Activated gamma-delta T cell treated with anti-CD3 and anti-CD28 coated beads, Interleukin-2, amount 50 U/mL, for 16 hours (primary cell): ENCODE measurements around the gene GAN.

Experiments used
- DNase-seq: peaks from one replicate; pipeline ENCODE4 v3.0.0-alpha.2; 2020; ENCODE audit warnings: low read depth

The GAN gene

DNA sequence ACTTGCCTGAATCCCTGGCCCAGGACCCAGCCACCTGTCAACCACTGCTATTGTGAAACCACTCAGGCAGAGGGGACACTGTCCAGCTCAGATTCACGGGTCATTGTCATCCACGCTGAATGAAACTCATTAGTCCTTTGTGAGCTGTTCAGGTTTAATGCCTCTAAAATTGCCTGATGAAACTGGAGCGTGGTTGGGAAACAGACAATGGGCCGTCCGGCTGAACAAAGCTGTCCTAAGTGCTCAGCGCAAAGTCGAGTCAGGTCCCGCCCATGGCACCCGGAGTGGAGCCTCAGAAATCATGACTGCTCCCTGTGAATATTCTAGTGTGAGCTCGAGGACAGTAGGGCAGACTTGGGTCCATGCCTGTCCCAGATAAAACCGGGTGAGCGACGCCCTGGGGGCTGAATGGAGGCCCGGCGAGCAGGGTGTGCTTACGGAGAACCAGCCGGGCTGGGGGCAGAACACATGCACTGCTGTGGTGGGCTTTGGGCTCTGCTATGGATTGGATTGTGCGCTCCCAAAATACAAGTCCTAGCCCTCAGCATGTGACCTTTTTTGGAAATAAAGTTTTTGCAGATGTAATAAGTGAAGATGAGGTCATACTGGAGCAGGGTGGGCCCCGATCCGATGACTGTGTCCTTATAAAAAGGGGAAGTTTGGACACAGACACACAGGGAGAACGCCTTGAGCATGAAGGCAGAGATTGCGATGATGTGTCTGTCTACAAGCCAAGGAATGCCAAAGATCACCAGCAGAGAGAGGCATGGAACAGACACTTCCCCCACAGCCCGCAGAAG is 117.0 kb downstream of the GAN start:
- DNase-seq: no peak

DNA sequence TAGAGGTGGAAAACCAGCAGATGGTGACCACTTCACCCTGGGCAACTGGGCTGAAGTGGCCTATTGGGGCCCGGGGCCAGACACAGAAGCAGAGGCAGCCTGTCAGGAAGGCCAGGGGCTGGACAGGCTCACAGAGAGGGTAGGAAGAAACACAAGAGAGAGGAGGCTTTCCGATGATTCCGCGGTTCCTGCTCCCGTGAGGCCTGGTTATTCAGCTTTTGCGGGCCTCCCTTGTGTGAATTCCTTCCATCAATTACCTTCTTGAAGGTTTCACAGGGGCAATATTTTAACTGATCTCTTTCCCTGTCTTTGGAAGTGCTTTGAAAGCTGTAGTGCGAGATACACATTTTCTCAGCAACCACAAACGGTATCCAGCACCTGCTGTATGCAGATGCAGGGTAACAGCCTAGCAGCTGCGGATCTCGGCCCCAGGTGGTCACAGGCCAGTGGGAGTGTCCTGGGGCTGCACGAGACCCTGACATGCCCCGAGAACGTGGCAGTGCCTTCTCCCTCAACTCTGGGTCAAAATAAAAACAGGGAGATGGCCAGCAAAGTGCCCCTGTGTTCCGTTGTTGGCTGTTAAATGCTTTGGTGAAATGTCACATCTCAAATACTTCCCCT is 118.3 kb downstream of the GAN start:
- DNase-seq: no peak

GRCh38 chr16:81435103-81435502 is 120.3 kb downstream of the GAN start:
- no peak for DNase-seq

DNA sequence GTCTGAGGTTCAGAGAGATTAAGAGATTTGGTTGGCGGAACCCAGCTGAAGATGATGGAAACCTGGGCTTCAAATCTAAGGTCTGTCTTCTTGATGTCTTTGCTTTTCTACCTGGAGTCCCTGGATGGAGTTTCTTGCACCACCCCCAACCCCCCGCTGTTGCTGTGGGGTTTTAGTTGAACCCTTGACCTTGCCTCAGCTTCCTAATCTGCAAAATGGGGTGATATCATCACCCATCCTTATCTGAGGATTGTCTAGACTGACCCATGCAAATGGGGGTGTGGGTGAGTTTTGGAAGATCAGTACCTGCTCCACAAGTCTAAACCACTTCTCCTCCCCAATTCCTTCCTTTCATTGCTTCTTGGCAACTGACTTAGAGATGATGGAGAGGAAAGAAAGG is 120.8 kb downstream of the GAN start:
- no peak for DNase-seq

- no peak for DNase-seq
Observed at GRCh38 chr16:81436386-81436785, 121.6 kb downstream of the GAN start.

DNA sequence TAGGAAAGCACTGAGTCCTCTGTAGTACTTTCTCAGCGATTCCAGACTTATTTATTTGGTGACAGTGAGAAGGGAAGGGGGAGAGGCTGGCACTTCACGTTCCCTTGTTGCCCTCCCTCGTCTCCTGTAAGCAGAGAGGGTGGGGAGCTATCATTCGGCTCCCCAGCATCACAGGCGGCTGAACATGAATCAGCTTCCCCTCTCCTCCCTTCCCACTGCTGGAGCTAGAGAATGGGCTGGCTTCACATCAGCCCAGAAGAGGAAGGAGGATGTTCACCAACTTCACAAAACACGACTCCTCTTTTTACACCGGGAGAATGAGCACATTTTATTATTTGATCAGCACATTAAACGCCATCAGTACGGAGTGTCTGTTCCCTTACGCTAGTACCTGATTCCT is 123.1 kb downstream of the GAN start:
- no peak for DNase-seq
